Measurements from ENCODE around the gene NUDT14.

Gene NUDT14

DNA sequence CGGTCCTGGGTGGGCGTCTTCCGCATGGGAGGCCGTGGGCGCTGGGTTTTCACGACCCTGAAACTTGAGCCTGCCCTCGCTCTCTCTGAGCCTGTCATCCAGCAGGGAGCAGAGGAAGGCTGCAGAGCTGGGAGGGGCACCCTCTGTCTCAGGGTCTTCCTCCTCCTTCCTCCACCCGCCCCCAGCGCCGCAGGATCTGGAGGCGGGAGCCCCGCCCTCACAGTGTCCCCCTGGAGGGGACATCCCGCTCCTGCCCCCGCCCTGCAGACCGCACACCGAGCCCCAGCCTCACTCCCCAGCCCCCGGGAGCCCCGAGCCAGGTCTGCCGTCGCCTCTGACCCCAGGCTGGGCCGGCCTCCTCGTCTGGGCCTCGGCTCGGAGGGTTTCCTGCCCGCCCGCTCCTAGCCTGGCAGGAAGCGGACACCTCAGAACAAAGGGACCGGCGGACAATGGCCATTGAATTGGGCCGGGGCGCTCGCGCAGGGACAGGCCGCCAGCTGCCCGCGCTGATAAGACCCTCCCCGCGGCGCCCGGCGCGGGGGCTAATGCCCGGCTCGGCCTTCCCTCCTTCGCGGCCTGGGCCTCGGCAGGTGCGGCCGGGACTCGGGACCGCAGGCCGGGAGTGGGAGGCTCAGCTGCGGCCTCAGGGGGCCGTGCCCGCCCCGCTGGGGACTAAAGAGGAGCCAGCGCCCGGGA, 15.3 kb upstream of the NUDT14 start:
- no peak for DNase-seq

GRCh38 chr14:105195522-105196264, 14.6 kb upstream of the NUDT14 start:
- no peak for DNase-seq

DNA sequence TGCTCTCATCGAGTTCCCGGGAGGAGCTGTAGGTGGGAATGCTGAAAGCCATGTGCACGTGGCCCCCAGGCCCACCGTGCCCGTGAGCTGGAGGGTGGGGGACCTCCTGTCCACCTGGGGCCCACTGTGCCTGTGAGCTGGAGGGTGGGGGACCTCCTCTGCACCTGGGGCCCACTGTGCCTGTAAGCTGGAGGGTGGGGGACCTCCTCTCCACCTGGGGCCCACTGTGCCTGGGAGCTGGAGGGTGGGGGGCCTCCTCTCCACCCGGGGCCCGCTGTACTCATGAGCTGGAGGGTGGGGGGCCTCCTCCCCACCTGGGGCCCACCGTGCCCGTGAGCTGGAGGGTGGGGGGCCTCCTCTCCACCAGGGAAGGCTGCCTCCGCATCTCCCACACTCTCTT, 13.9 kb upstream of the NUDT14 start:
- no peak for DNase-seq

DNA sequence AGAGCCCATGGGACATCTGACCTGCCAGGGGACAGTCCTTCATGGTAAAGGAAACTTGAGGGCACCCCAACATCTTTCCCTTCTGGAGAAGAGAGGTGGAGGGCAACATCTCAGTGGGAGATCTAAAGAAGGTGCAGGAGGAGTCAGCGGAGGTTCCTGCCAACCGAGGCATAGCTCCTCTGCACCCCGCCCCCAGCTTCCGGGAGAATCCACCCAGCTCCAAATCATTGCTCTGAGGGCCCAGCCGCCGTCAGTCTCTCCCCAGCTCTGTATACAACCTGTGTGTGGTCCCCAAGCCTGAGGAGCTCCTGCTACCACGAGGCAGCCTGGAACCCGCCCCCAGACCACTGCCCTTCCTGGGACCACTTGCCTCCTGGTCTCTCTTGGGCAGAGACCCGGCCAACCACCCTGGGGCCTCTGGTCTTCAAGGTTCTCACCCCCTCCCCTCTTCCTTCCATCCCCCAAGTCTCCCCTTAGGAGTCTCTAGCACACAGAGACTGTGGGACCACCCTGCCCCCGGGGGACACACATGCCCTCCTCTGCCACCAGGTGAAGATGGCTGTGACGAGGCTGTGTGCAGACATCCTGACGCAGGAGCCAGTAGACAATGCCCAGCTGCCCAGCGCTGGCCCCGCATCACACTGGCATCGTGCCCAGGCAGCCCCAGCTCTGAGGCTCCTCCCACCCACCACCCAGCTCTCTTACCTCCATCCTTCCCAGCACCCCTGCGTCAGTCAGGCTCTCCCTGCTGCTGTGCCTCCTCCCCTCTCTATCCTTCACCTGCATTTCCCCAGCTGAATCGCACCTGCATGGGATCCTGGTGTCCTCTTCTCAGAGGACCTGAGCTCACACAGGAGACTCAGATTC, 13.0 kb upstream of the NUDT14 start:
- DNase-seq, result no peak

DNA sequence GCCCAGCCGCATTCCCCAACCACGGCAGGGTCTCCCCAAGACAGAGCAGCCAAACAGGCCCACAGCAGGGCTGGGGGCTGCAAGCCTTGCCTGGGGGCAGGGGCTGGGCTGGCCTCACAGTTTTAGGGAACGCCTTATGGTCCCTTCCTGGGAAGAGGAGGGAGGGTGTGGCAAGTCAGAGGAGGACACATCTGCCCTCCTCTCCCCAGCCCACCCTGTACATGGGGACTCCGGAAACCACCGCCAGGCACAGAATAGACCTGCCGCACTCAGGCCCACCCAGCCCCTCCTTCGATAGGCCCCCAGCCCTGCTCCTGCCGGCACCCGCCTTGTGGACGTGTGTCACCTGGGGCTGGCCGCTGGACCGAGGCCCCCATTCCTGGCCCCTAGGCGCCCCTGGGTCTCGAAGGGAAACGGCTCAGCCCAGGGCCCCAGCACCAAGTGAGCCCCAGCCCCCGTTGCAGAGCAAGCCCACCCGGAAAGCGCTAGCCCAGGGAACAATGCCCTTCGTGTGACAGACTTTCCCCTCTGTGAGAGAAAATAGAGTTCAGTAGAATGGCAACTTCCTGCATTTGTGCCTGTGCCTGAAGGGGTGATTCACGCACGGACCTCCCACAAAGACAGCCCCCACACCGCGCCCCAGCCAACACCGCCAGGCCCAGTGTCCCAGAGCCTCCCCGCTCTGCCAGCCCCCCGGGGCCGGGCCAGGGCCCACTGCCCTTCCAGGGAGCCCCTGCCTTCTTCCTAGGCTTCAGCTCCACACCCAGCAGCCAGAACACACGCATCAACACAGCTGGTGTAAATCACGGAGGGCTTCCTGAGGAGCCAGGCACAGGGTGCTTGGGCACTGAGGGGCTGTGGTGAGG, 12.0 kb upstream of the NUDT14 start:
- no peak for DNase-seq

DNA sequence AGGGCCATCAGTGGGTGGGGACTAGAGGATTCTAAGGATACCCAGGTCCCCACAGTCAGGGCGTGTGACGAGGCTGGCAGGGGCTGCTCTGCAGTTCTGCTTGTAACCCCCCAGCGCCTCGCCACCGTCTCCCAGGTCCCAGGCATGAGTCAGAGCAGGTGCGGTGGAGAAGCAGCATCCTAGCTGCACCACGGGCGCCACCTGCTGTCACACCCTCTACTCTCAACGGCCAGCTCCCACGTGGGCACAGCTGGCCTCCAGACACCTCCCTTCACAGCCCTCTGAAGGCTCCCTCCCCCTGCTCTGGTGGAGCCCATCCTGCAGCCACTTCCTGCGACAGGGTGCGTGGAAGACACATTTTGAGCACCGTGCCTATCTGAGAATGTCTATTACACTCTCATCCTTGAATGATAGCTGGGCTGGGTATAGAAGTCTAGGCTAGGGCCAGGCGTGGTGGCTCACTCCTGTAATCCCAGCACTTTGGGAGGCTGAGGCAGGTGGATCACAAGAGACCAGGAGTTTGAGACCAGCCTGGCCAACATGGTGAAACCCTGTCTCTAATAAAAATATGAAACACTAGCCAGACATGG, 6.9 kb upstream of the NUDT14 start:
- no peak for DNase-seq

DNA sequence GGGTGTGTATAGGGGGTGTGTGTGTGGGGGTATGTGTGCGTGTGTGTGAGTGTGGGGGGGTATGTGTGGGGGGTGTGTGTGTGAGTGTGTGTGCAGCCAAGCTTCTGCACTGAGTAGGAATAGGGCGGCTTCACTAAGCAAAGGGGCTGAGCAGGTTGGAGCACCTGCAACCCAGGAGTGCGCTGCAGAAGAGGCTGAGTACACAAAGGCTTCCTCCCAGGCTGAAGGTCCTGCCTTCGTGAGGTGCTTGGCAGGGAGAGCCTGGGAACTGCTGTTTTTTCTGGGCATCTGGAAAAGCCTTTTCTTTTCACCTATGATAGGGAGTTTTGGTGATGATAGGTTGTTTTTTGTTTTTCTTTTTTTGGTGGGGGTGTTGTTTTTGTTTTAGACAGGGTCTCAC, 6.0 kb upstream of the NUDT14 start:
- DNase-seq, result no peak

- DNase-seq, result no peak
Measured at GRCh38 chr14:105185973-105186372, 4.9 kb upstream of the NUDT14 start.

- no peak for DNase-seq
Measured at GRCh38 chr14:105185001-105185400, 3.9 kb upstream of the NUDT14 start.

DNA sequence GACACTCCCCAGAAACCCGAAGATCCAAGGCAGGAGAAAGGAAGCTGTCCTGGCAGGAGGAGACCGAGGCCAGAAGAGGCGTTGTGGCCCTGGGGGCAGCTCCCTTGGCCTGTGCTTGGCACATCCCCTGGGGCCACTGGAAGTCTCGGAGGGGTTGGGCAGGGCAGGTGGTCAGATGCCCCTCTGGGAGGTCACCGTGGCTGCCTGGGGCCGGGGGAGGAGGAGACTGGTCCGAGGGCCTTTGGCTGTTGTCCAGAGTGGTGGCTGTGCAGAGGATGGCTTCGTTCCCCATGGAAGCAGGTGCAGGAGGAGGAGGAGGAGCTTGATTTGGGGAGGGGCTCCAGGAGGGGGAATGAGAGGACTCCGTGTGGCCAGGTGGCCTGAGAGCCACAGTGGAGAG, 3.3 kb upstream of the NUDT14 start:
- DNase-seq, result no peak

GRCh38 chr14:105182296-105183020, 1.3 kb upstream of the NUDT14 start:
- no peak for DNase-seq

DNA sequence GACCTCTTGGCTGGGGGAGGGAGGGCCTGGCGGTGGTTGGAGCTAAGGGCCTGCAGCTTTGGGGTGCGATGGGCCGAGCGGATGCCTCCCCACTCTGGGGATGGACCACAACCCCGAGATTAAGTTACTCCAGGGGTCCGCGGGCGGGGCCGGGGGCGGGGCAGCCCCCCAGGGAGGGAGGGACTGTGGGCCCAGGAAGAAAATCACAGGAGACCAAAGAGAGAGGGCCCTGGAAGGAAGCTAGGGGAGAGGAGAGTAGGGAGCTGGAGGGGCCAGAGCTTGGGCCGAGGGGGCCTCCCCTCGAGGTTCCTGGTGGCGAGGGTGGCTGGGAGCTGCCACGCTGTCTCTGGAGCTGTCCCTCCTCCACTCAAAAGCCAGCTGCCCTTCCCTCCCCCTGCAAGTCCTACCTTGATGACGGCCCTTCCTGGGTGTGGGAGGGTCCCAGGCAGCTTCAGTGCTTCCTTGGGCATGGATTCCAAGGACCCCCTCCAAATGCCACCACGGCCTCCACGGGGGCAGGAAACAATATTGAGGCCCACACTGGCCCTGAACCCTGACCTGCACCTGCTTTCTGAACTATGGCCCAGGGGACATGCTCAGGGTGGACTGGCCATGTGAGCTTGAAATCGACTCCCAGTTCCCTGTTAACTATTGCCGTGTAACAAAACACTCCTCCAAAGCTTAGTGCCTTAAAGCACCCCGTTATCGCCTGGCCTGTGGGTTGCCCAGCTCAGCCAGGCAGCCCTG, 610 bp upstream of the NUDT14 start:
- DNase-seq, result no peak

GRCh38 chr14:105179191-105179590, 1.9 kb downstream of the NUDT14 start:
- DNase-seq, result no peak

DNA sequence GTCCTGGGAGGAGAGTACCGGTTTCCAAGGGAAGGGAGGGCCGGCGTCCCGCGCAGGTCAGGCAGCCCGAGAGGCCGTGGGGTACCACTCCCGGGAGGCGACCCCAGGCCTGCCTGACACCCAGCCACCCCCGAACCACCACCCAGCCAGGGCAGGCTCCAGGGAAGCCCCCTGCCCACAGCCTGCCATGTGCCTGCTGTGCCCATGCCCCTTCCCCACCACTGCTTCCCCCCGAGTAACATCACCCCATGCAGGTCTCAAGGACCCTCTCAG, 2.3 kb downstream of the NUDT14 start:
- no peak for DNase-seq

DNA sequence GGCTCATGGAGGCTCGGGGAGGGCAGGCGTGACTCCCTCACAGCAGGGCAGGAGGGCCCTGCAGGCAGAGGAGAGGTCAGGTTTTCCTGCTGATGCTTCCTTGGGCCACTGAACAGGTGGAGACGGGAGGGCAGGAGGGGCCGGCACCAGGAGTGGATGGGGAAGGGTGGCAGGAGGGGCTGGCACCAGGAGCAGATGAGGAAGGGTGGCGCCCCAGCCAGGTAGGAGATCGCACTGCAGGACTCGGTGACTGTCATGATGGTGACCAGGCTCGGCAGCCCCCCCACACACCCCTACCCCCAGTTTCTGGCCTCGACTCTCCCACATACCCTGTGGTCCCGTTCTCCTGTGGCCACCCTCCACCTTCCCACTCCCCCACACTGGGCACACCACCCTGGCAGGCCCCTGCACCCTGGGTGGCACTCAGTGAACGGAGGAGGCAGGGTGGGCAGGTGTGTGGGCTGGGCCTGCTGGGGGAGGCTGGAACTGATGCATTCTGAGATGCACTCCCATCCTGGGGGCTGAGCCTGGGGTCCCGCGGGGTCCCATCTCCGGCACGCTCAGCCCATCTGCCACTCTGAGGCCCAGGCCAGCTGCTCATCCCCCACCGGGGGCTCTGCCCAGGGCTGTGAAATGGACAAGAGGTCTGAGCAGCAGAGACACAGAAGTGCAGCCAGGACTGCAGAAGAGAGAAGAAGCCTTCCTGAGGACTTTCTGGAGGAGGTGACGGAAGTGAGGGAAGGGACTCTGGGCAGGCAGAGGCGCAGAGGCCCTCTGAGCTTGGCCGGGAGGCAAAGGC, 2.8 kb downstream of the NUDT14 start:
- DNase-seq, result no peak

DNA sequence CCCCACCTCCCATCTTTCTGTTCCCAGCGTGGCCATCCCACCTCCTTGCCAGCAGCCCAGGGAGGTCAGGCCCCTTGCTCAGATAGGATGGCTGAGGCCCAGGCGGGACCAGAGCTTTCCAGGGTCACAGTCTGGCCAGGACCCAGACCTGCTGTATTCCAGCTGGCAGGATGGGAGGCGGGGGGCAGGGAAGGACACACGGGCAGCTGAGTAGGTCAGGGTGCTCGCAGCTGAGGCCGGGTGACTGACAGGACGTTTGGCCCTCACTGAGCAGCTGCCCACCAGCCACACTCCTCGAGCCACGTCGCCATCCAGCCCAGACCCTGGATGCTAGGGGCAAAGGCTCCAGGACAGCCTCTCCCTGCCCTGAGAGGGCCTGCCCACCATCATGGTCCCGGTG, 4.0 kb downstream of the NUDT14 start:
- DNase-seq, result no peak

- no peak for DNase-seq
Measured at GRCh38 chr14:105176513-105176912, 4.6 kb downstream of the NUDT14 start.

DNA sequence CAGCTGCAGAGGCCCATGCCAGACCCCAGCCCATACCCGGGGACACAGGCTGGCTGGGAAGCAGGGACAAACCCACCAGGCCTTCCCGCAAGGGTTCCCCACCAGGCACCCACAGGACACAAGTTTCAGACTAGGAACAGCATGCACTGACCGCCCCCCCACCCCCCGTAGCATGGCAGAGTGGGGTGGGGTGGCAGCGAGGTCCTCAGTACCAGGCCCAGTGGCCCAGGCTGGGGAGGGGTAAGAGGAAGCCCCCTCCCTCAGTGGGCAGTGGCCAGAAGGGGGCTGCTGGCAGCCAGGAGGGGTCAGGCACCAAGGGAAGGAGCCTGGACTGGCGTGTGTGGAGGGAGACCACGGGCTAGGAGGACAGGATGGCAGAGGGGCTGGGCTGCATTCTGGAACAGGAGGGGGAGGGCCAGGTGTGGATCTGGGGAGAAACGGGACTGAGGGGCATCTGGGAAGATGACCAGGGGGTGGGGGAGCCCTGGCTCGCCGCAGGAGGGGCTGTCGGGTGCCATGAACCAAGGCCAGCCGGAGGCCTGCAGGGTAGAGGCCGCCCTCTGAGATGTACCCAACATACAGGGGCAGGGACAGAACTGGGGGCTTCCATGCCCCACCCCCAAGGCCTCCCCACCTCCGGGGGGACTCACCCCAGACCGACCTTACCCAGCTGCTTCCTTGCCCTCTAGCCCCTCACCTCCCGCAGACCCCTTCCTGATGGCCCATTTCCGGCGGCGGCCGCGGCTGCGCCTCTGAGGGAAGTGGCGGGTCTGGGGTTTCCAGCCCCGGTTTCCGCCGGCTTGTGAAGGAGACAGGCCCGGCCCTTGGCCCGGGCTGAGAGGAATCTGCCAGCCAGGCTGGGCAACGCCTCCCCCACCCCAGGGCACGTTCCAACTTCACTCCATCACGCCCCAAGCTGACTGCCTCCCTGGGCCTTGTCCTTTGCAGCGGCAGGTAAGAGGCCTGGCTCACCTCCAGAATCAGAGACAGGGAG, 6.9 kb downstream of the NUDT14 start:
- DNase-seq, result no peak

GRCh38 chr14:105173145-105173544, 8.0 kb downstream of the NUDT14 start:
- DNase-seq, result no peak

All from activated CD4-positive, CD25-positive, alpha-beta regulatory T cell (primary cell).